ENCODE results near the gene ADAM30.

ADAM30 gene

GRCh38 chr1:119884711-119885110 is 11.6 kb downstream of the ADAM30 start:
- ChIA-PET POLR2A (no interaction called here), CTCF (no interaction called here)
- no peak for DNase-seq (ENCODE audit: extremely low spot score)
- no peak for TF ChIP-seq NFRKB (IDR thresholded peaks at IDR 0.05)
- TF ChIP-seq PKNOX1 (IDR thresholded peaks at IDR 0.05) = no peak
- no peak for TF ChIP-seq ZNF384 (IDR thresholded peaks at IDR 0.05)
- TF ChIP-seq FOXK2 (IDR thresholded peaks at IDR 0.05) = no peak
- TF ChIP-seq ELF4 (IDR thresholded peaks at IDR 0.05) = no peak
- TF ChIP-seq FOXM1 (IDR thresholded peaks at IDR 0.05; ENCODE audit: borderline replicate concordance) = no peak

GRCh38 chr1:119883826-119884225 is 12.5 kb downstream of the ADAM30 start:
- POLR2A ChIA-PET = no interaction called here
- no peak for TF ChIP-seq ELF4 (IDR thresholded peaks at IDR 0.05)
- no peak for TF ChIP-seq PKNOX1 (IDR thresholded peaks at IDR 0.05)
- no peak for TF ChIP-seq ARNT (IDR thresholded peaks at IDR 0.05)
- no peak for TF ChIP-seq FOXA1 (IDR thresholded peaks at IDR 0.05)
- no peak for TF ChIP-seq L3MBTL2 (conservative IDR thresholded peaks at IDR 0.05)
- no peak for TF ChIP-seq FOXK2 (IDR thresholded peaks at IDR 0.05)
- TF ChIP-seq BHLHE40 (IDR thresholded peaks at IDR 0.05; ENCODE audit: borderline replicate concordance) = no peak
- no peak for TF ChIP-seq ZNF384 (IDR thresholded peaks at IDR 0.05)
- no peak for TF ChIP-seq LEF1 (IDR thresholded peaks at IDR 0.05; ENCODE audit: borderline replicate concordance)
- TF ChIP-seq SUZ12 (IDR thresholded peaks at IDR 0.05) = no peak
- TF ChIP-seq NFRKB (IDR thresholded peaks at IDR 0.05) = no peak
- TF ChIP-seq SP1 (IDR thresholded peaks at IDR 0.05) = no peak
- TF ChIP-seq CTBP1 (IDR thresholded peaks at IDR 0.05; ENCODE audit: borderline replicate concordance) = no peak
- TF ChIP-seq HDGF (IDR thresholded peaks at IDR 0.05; ENCODE audit: borderline replicate concordance) = no peak
- TF ChIP-seq FOXM1 (IDR thresholded peaks at IDR 0.05; ENCODE audit: borderline replicate concordance) = no peak
- TF ChIP-seq TARDBP (IDR thresholded peaks at IDR 0.05) = no peak
- no peak for DNase-seq (ENCODE audit: extremely low spot score)
- CTCF ChIA-PET = interaction anchor here (1.2 kb wide), 1 partner anchor 208 kb away, joined by 3 read pairs; no protein-coding TSS in a partner anchor

DNA sequence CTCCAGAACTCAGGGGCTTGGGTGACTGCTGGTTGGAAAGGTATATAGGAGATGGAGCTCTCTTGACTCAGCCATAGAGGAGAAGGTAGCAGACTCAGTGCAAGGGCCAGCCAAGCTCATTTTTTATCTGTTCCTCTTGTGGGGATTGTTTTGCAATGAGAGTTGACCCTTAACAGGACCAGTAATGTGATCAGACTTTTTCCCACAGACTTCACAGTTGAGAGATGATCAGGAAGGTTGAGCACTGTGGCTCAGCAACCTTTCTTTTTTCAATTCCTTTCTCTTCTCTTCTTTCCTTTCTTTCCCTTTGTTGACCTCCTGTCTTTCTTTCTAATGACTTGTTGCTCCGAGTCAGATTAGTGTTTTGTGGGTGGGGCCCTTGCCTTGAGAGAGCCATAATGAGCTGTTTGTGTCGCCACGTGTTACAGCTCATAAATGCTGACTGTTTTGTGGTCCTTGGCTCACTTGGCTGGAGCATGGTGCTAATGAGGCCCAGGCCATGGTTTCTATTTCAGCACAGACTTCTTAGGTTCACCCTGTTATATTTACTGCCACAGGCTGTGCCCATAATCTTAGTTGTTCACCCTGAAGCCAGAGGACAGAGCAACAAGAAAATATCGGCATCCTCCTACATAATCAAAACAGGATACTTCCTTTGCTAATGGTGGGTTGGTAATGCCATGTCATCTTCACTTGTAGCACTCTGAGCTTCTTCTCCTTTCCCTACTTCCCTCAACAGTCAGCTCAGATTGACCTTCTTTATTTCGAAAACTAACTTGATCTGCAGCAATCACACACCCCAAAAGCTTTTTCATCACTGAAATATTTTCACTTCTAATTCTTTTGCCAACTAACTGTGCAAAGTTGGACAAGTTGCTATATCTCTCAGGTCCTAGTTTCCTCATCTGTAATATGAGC is 13.9 kb downstream of the ADAM30 start:
- ChIA-PET POLR2A (no interaction called here), CTCF (interaction anchor here (0.6 to 1.3 kb wide), 4 partner anchors 12 to 208 kb away, joined by 3 to 4 read pairs (median 4); no protein-coding TSS in a partner anchor)
- no peak for DNase-seq (ENCODE audit: extremely low spot score)
- no peak for TF ChIP-seq BHLHE40 (IDR thresholded peaks at IDR 0.05; ENCODE audit: borderline replicate concordance)
- TF ChIP-seq FOXK2 (IDR thresholded peaks at IDR 0.05) = no peak
- no peak for TF ChIP-seq CTBP1 (IDR thresholded peaks at IDR 0.05; ENCODE audit: borderline replicate concordance)
- TF ChIP-seq ZNF384 (IDR thresholded peaks at IDR 0.05) = no peak
- no peak for TF ChIP-seq HDGF (IDR thresholded peaks at IDR 0.05; ENCODE audit: borderline replicate concordance)
- no peak for TF ChIP-seq FOXA1 (IDR thresholded peaks at IDR 0.05)
- no peak for TF ChIP-seq SP1 (IDR thresholded peaks at IDR 0.05)

DNA sequence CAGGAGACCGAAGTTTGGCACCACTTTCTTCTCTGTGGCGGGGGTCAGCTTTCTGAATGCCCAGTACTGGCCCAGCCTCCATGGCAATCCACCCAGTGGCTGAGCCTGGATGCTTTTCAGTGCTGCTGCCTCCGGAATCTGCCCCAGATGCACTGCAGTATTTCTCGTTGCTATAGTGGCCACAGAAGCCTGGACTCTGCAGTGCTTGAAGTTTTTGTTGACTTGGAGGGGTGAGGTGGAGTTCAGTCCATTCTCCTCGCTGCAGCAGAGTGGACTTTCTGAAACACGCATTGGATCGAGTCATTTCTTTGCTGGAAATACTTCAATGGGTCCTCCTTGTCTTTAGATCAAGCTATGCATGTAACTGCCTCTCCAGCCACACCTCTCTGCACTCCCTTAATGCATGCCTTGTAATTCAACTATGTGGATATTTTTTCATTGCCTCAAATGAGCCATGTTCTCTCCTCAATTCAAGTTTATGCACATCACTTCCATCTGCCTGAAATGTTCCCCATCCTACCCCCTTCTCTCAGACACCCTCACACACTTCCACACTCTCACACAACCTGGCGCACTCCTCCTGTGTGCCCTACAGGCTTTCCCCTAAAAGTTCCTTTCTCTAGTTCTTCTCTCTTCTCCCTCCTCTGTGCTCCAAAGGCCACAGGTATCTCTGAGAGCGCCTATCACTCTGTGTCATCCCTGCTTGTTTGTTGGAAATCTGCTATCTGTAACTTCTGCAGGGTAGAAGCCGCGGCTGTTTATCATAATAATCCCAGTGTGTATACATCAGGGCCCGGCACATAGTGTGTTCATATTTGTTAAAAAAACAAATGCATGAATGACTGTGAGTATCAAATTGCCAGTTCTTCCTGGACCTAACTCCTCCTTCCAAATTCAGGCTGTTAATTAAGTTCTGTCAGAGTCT is 16.5 kb downstream of the ADAM30 start:
- TF ChIP-seq FOXA1 (IDR thresholded peaks at IDR 0.05) (no peak), ELF4 (IDR thresholded peaks at IDR 0.05) (no peak), SP1 (IDR thresholded peaks at IDR 0.05) (no peak), ZNF384 (IDR thresholded peaks at IDR 0.05) (no peak), NFRKB (IDR thresholded peaks at IDR 0.05) (no peak), HDGF (IDR thresholded peaks at IDR 0.05; ENCODE audit: borderline replicate concordance) (no peak), FOXK2 (IDR thresholded peaks at IDR 0.05) (no peak), BHLHE40 (IDR thresholded peaks at IDR 0.05; ENCODE audit: borderline replicate concordance) (no peak), TARDBP (IDR thresholded peaks at IDR 0.05) (no peak)
- ChIA-PET CTCF (interaction anchor here (1.7 kb wide), 1 partner anchor 10 kb away, joined by 5 read pairs; no protein-coding TSS in a partner anchor), POLR2A (no interaction called here)
- DNase-seq (ENCODE audit: extremely low spot score) = no peak

DNA sequence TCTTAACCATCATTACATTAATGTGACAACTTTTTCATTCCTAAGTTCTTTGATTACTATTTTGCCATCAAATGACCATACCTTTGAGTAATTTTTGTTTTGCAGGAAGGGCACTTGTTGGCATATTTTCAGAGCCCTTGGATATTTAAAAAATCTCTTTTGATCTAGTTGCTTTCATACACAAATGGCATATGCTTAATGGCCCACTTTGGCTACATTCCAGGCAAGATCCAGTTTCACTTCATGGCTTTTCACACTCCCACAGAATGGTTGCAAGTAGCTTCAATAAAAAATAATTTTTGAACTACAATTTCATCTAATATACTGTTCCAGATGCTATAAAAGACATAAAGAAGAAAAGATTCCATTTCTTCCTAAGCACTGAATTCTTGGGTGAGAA is 18.1 kb downstream of the ADAM30 start:
- POLR2A ChIA-PET = no interaction called here
- TF ChIP-seq ARNT (IDR thresholded peaks at IDR 0.05) (no peak), FOXM1 (IDR thresholded peaks at IDR 0.05; ENCODE audit: borderline replicate concordance) (no peak)
- no peak for DNase-seq (ENCODE audit: extremely low spot score)
- CTCF ChIA-PET = interaction anchor here (1.7 kb wide), 1 partner anchor 8 kb away, joined by 5 read pairs; no protein-coding TSS in a partner anchor

GRCh38 chr1:119874186-119874585 is 22.1 kb downstream of the ADAM30 start:
- ChIA-PET POLR2A (no interaction called here), CTCF (no interaction called here)
- no peak for DNase-seq (ENCODE audit: extremely low spot score)
- no peak for TF ChIP-seq PKNOX1 (IDR thresholded peaks at IDR 0.05)

Data from HEK293T (cell line).